GM23248 (cell line): ENCODE results near the gene SLC9A9.

Experiments used
- EZH2 ChIP-seq: fragments of 200-600 bp; sonication (generic); IDR thresholded peaks from 2 replicates; pipeline ENCODE4 v1.6.1; 2018; ENCODE audit warnings: antibody characterized with exemption, mild to moderate bottlenecking; ENCODE audit not compliant: insufficient read depth, poor library complexity, severe bottlenecking
- EZH2phosphoT487 ChIP-seq: fragments of 200-600 bp; sonication (generic); IDR thresholded peaks from 2 replicates; pipeline ENCODE4 v1.6.1; 2018; ENCODE audit warnings: antibody characterized with exemption, moderate library complexity, mild to moderate bottlenecking, low read depth; ENCODE audit not compliant: insufficient read depth

DNA sequence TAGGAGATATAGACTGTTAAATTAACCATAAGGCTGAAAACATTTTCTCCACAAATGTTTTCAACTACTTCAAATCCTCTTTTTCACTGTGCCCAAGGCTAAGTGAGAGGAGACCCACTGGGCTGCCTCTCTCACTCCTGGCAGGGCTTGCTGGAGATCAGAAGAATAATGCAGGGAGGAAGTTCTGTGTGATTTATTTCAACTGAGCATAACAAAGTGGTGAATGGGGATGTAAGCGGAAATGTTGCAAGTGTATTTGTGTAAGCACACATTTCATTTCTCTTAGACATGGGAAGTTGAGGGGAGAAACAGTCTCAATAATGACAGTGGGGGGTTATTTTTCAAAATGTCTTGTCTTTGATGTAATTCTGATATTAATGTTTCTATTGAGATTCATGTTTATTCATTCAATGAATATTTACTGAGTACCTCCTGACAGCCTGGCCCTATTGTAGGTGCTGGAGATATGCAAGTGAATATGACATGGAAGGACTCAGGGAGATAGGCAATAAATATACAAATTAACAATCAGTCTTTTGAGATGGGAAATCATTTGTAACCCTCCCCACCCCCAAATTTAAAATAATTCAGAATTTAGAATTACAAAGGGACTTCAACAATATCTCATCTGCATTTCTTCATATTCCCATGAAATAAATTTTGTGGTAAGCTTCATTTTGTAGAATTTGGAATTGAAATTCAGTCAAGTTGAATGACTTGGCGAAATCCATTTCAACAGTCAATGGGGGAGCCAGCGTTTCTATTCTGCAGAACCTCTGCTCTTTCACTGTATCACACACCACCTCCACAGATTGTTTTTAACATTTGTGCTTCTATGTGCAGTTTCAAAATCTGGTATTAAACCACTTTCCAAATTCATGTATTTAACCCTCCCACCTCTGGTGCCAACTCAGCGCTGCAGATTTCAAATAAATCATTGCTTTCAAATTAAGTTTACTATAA is 247.2 kb downstream of the SLC9A9 start:
- no peak for TF ChIP-seq EZH2
- no peak for TF ChIP-seq EZH2phosphoT487
